Neural cell (in vitro differentiated cells): ENCODE results near the gene MKX.

Experiments used
- EP300 ChIP-seq: fragments of 450-650 bp; conservative IDR thresholded peaks from 2 replicates; pipeline ENCODE4 v1.6.1; 2014; ENCODE audit warnings: antibody characterized with exemption, mild to moderate bottlenecking, moderate library complexity; ENCODE audit not compliant: poor library complexity, severe bottlenecking
- EZH2 ChIP-seq: fragments of 200-600, 300-800 bp; shearing (Covaris generic), sonication (generic); IDR thresholded peaks from 2 replicates; pipeline ENCODE4 v1.6.1; 2014; ENCODE audit warnings: antibody characterized with exemption, low read length, borderline replicate concordance, mild to moderate bottlenecking; ENCODE audit not compliant: insufficient read depth, poor library complexity, severe bottlenecking
- REST ChIP-seq: IDR thresholded peaks from 2 replicates; pipeline ENCODE4 v1.6.1; 2012; ENCODE audit warnings: borderline replicate concordance
- SMC3 ChIP-seq: fragments of 450-650 bp; conservative IDR thresholded peaks from 2 replicates; pipeline ENCODE4 v1.6.1; 2014; ENCODE audit warnings: antibody characterized with exemption, mild to moderate bottlenecking, moderate library complexity; ENCODE audit not compliant: poor library complexity
- TAF1 ChIP-seq: IDR thresholded peaks from 2 replicates; pipeline ENCODE4 v1.6.1; 2012; ENCODE audit warnings: low read depth
- TF ChIP-seq, protein P1 (sequence below): fragments of 450-650 bp; IDR thresholded peaks from 2 replicates; pipeline ENCODE4 v1.5.1; 2014; ENCODE audit warnings: antibody characterized with exemption, mild to moderate bottlenecking, moderate library complexity; ENCODE audit not compliant: poor library complexity, severe bottlenecking

DNA sequence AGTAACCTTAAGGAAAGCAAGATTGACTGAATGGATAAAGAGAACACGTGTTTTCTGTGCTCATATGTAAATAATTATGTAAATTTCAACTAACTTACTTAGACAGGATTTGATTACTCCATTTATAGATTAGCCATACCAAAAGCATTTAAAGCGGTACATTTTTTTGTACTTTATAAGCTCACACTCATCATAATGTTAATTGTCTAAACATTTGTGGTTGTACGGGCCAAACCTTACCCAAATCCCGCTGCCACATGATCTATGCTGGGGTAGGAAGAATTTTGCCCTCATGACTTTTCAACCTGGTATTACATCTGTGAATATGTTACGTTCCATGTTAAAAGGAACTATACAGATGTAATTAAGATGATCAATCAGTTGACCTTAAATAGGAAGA, 29.1 kb downstream of the MKX start:
- TF ChIP-seq, protein P1, sequence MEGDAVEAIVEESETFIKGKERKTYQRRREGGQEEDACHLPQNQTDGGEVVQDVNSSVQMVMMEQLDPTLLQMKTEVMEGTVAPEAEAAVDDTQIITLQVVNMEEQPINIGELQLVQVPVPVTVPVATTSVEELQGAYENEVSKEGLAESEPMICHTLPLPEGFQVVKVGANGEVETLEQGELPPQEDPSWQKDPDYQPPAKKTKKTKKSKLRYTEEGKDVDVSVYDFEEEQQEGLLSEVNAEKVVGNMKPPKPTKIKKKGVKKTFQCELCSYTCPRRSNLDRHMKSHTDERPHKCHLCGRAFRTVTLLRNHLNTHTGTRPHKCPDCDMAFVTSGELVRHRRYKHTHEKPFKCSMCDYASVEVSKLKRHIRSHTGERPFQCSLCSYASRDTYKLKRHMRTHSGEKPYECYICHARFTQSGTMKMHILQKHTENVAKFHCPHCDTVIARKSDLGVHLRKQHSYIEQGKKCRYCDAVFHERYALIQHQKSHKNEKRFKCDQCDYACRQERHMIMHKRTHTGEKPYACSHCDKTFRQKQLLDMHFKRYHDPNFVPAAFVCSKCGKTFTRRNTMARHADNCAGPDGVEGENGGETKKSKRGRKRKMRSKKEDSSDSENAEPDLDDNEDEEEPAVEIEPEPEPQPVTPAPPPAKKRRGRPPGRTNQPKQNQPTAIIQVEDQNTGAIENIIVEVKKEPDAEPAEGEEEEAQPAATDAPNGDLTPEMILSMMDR: no peak
- no peak for TF ChIP-seq EZH2
- no peak for TF ChIP-seq EP300
- TF ChIP-seq TAF1: no peak
- TF ChIP-seq REST: no peak
- TF ChIP-seq SMC3: no peak
